Panc1 (cell line): ENCODE data around the gene ASPHD1.

Experiments
- CTCF ChIP-seq: fragments of 450-650 bp; IDR thresholded peaks from 2 replicates; pipeline ENCODE4 v1.5.1; 2017; ENCODE audit warnings: mild to moderate bottlenecking
- POLR2AphosphoS5 ChIP-seq: IDR thresholded peaks from 2 replicates; pipeline ENCODE4 v1.6.1; 2012; ENCODE audit warnings: mild to moderate bottlenecking, low read depth, low read length, moderate library complexity

- TF ChIP-seq CTCF (no peak), POLR2AphosphoS5 (no peak)
Observed at GRCh38 chr16:29881050-29881449, 19.2 kb upstream of the ASPHD1 start.
